Measurements from ENCODE around the gene LRRC1.

LRRC1 gene

DNA sequence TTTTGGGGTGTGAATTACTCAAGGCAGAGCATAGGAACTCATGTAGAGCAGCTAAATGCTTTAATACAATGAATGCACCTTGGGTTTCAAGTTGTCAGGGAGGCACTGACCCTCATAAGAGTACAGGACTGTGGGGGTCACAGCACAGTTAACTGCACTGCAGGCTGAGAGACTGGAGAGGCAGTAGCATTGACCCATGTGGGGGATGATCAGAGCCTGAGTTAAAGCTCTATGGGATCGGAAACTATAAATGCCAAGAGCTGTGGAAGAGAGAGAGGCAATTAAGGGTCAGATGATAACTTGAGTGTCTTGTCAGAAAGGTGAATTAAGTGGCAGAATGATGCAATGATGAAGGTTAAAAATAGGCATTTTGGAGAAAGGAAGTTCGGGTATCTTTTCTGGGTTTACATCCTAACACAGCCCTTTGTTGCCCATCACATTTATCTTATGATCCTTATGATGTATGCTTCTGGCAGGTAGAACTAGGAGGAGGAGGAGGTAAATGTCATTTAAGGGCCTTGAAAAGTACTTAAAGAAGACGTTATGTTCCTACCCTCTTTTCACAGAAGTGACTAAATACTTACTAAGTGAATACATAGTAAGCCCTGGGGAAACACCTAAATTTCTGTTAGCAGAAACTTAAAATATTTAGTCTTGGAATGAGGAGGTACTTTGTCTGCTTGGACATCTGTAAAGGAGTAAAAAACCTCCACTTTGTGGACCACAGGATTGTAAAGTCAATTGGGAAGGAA, 24.2 kb downstream of the LRRC1 start:
- no peak for DNase-seq

DNA sequence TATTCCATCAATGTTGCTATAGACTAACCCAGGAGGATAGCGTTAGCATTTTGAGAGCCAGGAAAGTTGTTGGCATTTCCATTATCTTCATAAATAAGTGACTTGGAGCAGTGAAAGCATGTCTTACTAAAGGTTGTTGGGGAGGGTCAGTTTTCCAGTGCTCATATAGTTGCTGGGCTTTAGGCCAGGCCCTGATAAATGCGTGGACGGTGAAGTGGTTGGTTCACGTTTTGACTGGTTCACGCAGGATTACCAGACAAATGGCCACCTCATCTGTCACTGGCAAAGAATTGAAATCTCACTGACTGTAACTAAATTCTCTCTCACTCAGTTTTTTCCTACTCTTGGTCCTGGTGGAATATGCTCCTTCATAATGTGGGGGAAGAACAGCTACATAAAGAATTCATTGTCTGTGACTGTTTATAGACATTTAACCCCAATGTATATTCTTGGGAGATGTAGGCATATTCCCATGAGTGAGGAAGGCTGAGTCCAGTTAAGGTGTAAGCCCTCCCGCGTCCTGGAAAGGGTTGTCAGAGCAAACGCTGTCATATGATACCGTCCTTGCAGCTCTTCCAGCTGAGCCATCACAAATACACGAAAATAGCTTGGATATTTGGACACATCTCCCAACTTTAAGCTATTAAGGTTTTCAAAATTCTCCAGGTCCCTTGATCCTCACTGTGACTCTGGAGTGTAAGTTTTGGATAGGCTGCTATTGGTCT, 27.8 kb downstream of the LRRC1 start:
- DNase-seq, result no peak

DNA sequence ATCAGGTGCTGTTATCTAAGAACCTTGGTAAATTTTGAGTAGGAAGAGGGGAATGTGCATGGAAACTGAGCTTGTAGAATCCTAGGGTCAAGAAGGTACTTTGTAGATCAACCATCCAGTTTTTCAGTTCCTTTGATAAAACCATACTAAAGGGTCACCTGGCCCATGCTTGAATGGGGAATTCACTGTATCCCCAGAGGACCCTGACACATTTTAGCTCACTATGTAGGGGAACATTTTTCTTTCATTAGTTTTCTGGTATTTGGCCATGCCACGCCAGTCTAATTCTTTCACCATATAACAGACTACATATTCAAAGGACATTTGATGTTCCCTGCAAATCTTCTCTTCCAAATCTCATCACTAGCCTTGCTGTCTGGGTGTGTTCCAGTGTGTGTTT, 29.9 kb downstream of the LRRC1 start:
- DNase-seq, result no peak

DNA sequence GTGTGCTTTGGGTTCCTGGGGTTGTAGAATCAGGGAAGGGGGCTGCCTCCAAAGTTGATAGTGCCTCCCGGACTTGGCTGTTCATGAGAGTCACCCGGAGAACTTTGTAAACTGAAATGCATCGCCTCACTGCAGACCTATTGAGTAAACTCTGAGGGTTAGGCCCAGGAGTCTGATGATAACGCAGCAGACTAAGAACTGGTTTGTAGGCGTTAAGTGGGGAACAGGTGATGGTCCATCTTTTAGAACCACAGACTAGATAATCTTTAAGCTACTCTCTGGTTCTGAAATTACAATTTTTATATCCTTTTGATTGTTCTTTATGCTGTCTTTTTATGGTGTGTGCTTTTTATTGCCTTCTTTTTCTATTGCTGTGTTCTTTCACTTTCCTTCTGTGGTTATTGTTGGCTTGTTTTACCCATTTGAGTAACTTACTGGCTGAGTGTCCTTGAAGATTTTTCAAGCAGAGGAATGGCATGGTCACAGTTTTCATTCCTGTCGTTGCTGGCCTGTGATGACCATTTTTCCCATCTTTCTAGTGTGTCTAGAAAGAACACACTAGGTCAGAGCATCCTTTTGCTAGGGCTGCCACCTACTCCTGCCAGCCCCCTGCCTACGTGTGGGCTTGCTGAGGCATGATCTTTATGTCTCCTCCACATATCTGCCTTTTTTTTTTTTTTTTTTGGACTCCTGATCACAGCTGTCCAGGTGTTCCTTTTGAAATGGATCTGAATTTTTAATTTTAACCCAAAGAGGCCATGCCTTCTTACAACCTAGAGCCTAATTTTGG, 30.9 kb downstream of the LRRC1 start:
- DNase-seq, result no peak

DNA sequence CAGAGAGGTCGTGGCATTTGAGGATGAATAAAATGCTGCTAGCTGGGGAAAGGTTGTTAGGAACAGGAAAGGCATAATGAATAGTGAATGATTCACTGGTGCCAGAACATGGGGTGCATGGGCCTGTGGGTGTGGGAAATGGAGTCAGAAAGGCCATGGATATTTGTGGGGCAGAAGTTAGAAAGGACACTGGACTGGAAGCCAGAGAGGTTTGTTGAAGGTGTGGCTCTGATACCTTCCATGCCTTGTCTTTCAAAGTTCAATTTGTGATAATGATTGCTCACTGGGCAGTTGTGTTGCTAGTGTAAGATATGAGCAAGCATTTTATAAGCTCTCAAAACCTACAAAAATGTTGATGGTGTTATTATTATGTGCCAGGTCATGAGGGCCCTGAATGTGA, 32.7 kb downstream of the LRRC1 start:
- DNase-seq, result no peak

DNA sequence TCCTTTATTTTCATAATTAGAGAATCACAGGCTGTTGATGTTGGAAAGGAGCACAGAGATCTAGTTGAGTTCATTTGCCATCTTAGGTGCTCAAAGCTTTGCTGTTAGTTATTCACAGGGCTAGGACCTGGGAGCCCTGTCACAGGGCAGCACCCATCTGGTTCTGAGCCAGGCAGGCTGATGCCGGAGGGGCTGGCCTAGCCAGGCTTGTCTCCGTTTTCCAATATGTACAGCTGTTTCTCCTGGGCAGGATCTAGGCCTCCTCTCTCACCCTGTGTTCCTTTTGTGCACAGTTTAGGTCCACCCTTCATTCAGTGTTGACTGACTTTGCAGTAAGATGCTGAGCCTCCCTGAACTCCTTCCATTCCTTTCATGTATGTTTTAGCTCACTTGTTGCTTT, 33.4 kb downstream of the LRRC1 start:
- no peak for DNase-seq

DNA sequence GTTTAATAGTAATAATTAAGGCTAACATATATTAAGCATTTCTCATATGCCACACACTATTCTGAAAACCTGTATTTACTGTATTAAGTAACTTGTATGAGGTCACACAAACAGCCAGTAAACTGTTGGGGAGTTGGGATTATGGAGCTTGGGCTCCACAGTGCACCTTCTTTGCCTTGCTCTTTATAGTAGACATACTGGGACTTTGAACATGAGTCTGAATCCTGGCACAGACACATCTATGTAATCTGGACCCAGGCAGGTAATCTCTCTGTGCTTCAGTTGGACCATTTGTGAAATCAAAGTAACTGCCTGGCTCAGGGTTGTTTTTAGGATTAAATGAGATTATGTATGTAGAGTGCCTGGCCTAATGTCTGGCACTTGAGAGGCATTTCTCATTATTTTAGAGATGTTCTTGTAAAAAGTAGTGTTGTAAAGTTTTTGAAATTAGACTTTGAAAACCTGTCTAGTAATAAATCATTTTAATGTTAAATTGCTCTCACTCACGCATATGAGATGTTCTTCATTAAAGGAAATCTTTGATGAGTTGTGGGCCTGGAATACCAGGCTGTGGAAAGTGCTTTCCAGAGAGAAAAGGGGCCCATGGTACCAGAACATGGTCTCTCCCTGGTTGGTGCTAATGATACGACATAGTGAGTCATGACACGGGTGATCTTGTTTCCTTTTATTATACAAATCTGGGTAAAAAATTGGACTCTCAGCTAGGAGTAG, 34.3 kb downstream of the LRRC1 start:
- DNase-seq, result no peak

DNA sequence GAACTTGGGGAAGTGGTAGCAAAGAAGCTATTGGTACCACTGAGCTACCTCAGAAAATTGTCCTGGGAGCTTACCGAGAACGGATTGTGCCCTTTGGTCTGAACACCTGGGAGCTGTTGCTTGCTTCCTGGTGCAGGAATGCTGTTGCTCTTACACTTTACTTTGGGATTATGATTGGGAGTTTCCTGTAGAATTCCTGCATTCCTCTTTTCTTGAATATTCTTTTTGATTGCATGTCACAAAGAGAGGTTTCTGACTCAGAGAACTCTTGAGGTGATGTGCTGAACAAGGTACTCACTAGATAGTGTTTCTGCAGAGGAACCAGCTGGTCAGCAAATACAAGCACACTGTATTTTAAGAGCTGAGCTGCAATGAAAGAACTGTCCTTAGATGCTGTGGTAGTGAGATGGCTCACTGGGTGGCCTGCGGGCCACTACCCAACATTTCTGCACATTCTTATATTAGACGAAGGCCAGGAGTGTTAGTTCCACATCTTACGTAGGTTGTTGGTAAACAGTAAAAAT, 35.0 kb downstream of the LRRC1 start:
- DNase-seq, result no peak

DNA sequence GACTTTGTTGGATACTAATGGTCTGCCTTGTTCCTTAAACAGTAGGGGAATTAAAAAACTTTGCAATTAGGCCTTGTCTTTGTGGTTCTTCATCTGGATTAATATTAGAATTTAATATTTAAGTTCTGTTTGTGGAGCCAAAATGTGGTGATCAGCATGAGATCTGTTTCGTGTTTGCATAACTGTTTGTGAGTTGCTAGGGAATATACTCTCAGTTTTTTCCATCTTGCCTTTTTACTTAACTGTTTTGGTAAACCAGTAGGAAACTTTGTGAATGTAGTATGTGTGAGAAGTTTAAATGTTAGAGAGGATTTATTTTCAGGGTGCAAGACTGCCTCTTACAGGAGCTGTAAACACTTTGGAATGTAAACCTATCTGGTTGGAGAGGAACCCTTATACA, 35.6 kb downstream of the LRRC1 start:
- DNase-seq, result no peak

DNA sequence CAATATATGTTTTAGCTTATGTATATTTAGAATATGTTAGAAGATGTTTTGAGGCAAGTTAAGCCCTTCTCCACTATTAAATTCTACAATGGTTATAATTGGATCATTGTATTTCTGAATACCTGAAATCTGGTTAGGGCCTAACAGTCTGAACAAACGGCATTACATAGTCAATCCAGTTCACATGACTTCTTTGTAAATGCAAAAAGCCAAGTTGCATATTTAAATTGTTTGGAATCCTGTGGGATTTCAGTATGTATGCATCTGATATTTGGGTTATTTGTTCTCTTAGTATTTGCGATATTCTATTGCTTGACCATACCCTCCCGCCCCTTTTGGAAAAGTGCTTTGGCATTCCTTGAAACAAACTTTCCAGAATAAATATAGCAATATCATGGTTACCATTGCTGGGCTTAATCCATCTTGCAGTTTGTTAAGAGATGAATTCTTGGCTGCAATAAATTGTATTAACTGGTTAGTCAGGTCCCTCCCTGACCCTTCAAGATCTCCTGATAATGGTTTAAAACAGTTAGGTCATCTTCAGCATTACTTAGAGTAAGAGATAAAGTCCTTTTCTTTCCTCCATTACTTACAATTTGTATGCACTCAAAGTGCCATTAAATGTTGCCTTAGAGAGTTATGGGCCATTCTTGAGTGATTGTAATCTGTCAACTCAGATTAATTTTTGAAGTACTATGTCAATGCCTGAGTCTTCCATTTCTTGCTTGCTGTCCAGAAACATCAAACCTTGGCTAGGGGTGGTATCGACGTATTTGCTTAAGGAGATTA, 36.5 kb downstream of the LRRC1 start:
- DNase-seq, result no peak

DNA sequence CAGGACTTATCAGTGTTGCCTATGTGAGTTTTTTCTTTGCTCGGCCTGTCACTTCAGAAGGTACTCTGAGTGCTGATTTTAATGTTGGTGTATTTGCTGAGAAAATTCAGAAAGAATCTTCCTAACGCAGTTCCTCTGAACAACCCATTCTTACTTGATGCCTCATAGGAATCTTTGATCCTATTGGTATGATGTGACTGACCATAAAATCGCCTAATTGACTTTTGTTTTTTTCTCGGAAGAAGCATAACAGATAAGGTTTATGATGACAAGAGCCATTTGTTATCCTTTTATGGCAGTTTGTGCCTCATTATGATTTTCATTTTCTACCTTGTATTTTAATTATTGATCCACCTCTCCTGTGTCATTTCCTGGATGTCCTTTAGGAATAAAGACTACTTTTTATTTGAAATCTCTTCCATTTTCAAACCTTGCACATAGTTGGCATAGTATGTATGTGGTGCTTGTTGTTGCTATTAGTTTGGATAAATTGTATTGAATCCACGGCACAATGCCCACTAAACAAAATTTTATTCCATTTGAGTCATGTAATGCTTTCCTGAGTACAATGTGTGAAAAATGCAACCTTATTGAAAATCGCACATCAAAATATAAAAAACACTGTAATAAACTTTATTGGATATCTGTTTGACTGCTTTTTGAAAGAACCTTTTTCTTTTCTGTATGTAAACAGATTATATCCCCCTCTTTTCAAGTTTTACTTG, 37.3 kb downstream of the LRRC1 start:
- DNase-seq, result no peak

DNA sequence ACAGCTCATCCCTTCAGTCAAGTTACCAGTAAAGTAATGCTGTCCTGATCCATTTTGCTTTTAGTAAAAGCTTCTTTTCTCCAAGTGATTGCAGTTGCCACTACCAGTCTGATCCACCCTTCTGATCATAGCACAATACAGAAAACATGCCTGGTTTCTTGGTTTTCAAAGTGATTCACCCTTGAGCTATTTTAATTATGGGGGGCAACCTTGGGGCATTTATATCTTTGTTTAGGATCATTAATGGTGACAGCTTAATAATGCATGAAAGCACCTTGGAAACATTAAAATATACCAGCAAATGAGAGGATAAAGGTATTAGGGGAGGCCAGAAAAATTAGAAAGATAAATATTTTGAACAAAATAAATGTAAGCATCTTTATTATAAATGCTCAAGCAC, 38.4 kb downstream of the LRRC1 start:
- no peak for DNase-seq

DNA sequence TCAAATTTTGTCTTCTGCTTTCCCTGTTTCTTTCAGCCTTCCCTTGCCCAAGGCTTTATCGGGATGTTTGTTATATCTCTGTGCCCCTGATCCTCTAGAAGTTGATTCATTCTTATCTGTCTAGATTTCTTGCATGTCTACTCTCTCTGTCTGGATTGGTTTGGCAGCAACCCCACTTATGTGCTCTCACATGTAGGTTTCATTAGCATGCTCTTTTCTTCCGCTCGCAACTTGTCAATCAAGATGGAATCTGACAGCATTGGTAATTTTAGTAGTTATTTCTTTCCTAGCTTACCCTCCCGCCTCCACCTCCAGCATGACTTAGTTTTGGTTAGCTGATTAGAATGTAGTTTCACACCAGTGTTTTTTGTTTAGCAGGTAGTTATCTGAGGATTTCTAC, 39.3 kb downstream of the LRRC1 start:
- no peak for DNase-seq

DNA sequence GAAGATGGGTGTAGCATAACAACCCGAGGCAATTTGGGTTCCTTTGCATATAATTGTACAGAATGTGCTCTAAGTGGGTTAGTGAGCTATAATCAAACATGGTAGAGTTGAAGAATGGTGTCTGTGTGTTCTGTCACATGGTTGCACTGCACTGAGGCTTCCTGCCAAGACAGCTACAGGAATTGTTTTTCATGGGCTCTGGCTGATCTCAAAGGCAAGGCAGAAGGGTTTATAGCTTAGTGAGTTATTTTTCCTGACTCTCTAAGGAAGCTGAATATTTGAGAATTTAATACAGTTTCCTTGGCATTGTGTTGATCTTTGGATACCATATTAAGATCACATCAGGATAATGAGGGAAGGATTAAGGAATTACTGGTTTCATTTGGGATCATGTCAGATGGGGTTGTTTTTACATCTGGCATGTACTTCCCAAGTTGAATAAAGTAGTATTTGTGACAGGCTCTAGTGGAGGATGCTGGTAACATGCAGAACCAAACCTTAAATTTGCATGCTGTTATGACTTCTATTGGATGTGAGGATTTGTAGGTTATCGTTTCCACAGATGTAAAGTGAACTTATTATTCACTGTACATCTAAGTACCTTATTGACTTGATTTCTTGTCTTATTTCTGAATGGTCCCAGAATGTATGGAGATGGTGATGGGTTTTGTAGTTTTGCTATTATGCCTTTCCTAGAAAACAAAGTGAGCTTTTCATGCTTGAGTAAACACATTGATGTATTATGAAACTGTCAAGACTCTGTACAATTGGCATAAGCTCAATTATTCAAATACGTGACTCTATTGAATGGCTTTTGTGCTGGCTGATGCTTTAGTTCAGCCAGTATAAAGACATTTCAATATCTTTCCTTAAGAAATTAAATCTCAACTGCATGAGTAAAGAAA, 43.3 kb downstream of the LRRC1 start:
- no peak for DNase-seq

DNA sequence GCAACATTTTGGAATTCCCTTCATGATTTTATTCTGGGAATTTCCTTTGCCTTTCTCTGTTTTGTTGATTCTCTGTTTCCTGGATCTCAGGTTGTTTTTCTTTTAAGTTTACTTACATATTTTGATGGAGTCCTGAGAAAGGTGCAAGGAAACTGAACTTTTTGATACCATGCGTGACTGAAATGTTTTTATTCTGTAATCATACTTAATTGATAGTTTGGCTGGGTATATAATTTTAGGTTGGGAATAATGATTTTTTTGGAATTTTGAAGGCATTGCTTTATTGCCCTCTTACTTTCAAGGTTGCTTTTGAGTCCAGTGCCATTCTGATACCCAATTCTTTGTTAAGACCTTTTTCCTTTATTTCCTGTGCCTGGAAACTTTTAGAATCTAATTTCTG, 45.2 kb downstream of the LRRC1 start:
- no peak for DNase-seq

DNA sequence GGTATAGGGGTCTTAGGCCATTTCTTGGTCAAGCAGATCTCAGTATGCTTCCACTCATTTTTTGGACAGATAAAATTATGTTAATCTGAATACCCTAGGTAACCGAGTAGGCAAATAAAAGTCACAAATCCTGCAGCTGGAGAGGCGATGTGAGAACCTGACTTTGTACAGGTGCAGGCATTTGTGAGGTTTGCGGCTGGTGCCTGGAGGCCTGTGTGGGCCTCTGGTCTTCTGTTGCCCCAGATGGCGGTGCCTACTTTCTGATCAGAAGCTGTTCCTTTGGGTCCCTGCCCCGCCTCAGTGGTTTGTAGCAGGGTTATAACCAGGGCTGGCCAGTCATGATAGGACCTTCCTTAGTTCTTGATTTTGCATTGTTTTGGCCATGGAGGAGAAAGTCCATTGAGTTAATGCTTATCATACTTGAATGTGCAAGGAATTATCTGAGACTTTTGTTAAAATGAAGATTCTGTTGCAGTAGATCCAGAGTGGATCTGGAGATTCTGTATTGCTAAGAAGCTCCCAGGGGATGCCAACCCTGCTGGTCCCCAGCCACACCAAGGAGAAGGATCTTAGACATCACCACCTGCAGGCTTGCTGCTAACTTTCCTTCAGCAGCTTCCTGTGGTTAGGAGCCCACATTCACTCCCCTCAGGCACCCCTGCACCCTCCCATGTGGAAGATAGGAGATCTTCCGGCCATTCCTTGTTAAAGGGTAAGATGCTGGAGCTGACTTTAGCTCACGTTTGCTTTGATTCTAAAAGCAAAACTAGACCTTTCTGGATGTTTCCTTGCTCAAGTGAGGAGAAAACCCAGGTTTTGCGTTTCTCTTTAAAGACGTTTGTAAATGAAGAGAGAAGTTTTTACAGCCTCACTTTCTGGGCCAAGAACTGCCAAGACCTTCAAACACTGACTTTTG, 50.7 kb downstream of the LRRC1 start:
- no peak for DNase-seq

DNA sequence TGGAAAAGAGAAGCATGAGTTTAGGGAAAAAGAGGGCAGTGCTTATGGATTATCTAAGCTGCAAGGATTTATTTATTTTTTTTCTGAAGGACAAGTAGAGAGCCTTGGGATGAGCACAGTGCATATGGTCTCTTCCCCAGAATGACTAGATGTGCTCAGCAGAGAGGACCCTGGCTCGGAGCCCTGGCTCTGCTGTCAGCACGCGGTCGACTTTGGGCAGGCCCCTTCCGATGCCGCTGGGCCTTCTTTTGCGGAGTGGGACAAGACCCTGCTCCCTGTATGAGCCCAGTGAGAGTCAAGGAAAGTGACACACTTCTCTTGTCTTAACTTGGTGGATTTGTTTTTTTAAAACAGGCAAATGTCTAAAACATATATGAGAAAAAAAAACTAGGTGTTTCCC, 51.4 kb downstream of the LRRC1 start:
- DNase-seq, result no peak

DNA sequence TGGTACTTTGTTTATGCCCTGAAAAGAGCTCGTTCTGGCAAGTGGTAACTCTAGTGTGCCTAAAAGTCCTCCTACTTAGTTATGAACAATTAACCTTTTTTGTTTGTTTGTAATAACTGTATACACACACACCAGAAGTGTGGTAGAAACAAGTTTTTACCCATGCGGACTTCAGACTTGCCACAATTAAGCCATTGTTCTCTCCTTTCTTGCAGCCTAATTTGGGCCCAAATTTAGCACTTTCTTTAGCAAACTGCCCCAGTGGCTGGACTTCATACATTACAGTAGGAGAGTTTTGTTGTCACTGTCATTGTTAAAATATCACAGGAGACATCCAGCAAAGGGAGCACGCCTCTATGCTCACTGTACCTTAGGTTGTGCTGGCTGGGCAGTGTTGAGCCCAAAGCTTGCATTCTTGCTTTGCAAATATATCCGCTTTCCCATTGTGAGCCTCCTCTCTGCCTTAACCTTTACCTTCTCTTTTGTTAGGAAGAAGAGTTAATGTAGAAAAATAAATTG, 53.0 kb downstream of the LRRC1 start:
- no peak for DNase-seq

DNA sequence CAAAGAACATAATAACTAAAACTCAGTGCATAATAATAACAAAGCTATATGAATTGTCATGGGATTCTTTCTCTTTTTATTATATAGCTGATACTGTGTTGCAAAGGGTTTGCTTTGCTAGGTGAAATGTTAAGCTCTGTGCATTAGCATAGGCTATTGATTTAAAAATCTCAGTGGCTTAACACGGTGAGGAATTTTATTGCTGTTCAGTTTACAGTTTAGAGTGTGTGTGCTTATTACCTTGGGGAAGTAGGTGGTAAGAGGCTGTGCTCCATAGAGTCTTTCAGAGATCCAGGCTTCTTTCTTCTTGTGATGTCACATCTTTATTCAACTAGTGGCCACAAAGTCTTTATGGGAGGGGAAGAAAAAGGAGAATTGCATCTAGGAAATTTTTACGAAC, 55.7 kb downstream of the LRRC1 start:
- DNase-seq, result no peak
